Right cardiac atrium (tissue), 5 donors: ENCODE results near the gene POR. TPM values are rescaled to one million over a fixed set of nuclear protein-coding genes. Genes with fewer than 3 reads are reported as not detected.
A peak's percentile ranks its signal among the peaks of the same experiment; 100 is the strongest.
"Not testable (repeated sequence)": the region's sequence is repeated elsewhere in the genome, so short reads cannot be mapped to it uniquely, and the experiment has no call there.

Experiments used
- ATAC-seq, 2 donors: fragments of 200-7000 bp; cut with Tn5 transposase; one replicate each; pipeline versions ENCODE4 v1.8.0 to v1.9.1; 2020; ENCODE audit warnings: moderate library complexity in 2 of 2, mild to moderate bottlenecking in 1 of 2
- DNase-seq, 3 donors: peaks; one replicate each; pipeline ENCODE4 v3.0.0-alpha.2; 2020
- H3K27ac ChIP-seq: one replicate; pipeline ENCODE4 v1.5.1; 2013; ENCODE audit warnings: mild to moderate bottlenecking, low read length, control low read depth, moderate library complexity
- H3K27me3 ChIP-seq: one replicate; pipeline ENCODE4 v1.6.1; 2013; ENCODE audit not compliant: control insufficient read depth, insufficient read depth
- H3K4me1 ChIP-seq: one replicate; pipeline ENCODE4 v1.6.1; 2013; ENCODE audit warnings: low read length; ENCODE audit not compliant: control insufficient read depth, insufficient read depth
- H3K4me3 ChIP-seq: one replicate; pipeline ENCODE4 v1.5.1; 2013; ENCODE audit warnings: low read length, control low read depth
- H3K9me3 ChIP-seq: one replicate; pipeline ENCODE4 v1.6.1; 2013; ENCODE audit warnings: low read length; ENCODE audit not compliant: control insufficient read depth
- WGBS: extraction: QIAGEN DNeasy Blood & Tissue Kit; methylation state at CpG from one replicate; pipeline ENCODE4 v1.1.7; 2013; 5-methylcytosine and 5-hydroxymethylcytosine counted together
- intact Hi-C, 4 donors: fragments of 100-400 bp; cut with DNase I; formaldehyde crosslinking; loops; one replicate each; pipeline versions ENCODE4 v1.11.0 to v1.14.0; 2022 to 2023
- polyA plus RNA-seq: library from polyadenylated mRNA; stranded (reverse); fragments of 200-250 nt; gene quantifications from one replicate; pipeline ENCODE4 v1.2.3, GENCODE V29; 2013
- total RNA-seq, 4 donors: library from RNA; stranded (reverse); fragmentation: NEBNext Ultra II Directional; extraction: Animal tissue kit (Norgen Biotek cat#: 25700); gene quantifications; one replicate each; pipeline ENCODE4 v1.2.1, GENCODE V29; 2021
- donor health status: healthy with polysubstance abuse.
- donor health status: DM: no; HTN: yes; CAD: no.
- donor health status: DM: no; HTN: no; CAD: no.
- donor health status: DM: no; HTN: yes; CAD: no; lungs with severe emphysema.
- donor health status: DM: yes; HTN: yes; CAD: no.

Gene POR
- total and polyA plus RNA-seq, 5 donors: 47.4 to 122 (median 61.1) TPM

DNA sequence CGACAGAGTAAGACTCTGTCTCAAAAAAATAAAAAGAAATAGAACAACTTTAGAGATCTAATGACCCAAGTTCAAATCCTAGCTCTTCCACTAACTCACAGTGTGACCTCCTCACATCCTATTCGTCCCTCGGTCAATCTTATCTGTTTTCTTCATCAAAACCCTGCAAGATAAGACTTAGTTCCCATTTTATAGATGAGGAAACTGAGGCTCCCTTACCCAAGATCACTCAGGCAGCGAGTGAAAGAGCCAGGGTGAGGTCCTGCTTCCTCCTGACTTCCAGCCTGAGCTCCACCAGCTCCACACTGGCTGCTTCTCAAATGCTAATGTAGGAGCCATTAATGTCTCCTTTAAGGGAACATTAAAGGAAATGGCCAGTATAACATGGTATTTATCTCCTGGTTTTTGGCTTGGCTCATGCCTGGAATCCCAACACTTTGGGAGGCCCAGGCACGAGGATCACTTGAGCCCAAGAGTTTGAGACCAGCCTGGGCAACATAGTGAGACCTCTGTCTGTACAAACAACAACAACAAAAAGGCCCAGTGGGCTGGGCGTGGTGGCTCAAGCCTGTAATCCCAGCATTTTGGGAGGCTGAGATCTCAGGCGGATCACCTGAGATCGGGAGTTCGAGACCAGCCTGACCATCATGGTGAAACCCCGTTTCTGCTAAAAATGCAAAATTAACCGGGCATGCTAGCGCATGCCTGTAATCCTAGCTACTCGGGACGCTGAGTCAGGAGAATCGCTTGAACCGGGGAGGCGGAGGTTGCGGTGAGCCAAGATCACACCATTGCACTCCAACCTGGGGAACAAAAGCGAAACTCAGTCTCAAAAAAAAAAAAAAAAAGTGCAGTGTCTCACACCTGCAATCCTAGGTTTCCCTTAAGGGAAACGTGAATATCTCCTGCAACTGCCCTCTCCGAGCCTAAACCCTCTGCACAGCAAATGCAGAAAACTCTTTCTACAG is 39.6 kb upstream of the POR start:
- Histone ChIP-seq H3K4me3 (no peak overlapping the region), H3K4me1 (peaks cover 2% of the 10 kb centered on the region), H3K27ac (no peak overlapping the region), H3K27me3 (no peaks in the 10 kb centered on the region), H3K9me3 (no peaks in the 10 kb centered on the region)
- intact Hi-C loops: no loop called here
- ATAC-seq (no peak), DNase-seq (no peak)
- WGBS: 92% methylated on average over 21 of the region's 21 CpGs

GRCh38 chr7:75876126-75876881 is 38.7 kb upstream of the POR start:
- Histone ChIP-seq H3K4me3 (no peak overlapping the region), H3K27ac (no peak overlapping the region), H3K27me3 (no peaks in the 10 kb centered on the region), H3K9me3 (no peaks in the 10 kb centered on the region), H3K4me1 (peaks cover 2% of the 10 kb centered on the region)
- WGBS: 67% methylated on average over 11 of the region's 11 CpGs
- no peak for ATAC-seq
- peak in 1 of 3 donors; percentile 37 for DNase-seq
- intact Hi-C loops: no loop called here

GRCh38 chr7:75878312-75878768 is 36.6 kb upstream of the POR start:
- H3K9me3 ChIP-seq: no peaks in the 10 kb centered on the region
- H3K4me1 ChIP-seq: peaks cover 2% of the 10 kb centered on the region
- H3K27ac ChIP-seq: peak overlapping the region; percentile 85
- ATAC-seq (no peak), DNase-seq (no peak)
- peak overlapping the region; percentile 47 for H3K4me3 ChIP-seq
- WGBS: 8% methylated on average over 10 of the region's 10 CpGs
- H3K27me3 ChIP-seq: no peaks in the 10 kb centered on the region
- intact Hi-C loops: no loop called here

GRCh38 chr7:75878769-75879611 is 36.0 kb upstream of the POR start, which contains the start of gene RHBDD2:
RHBDD2 (plus strand) TSS chr7:75879034; CDS start chr7:75879083, 49 bp downstream.
- WGBS: 1% methylated on average over 65 of the region's 65 CpGs
- Histone ChIP-seq H3K27me3 (no peaks in the 10 kb centered on the region), H3K4me3 (peak within 1 kb of the TSS; percentile 73), H3K9me3 (no peaks in the 10 kb centered on the region), H3K4me1 (peaks cover 2% of the 10 kb centered on the region), H3K27ac (peak within 1 kb of the TSS; percentile 85)
- ATAC-seq (peak; percentile 98), DNase-seq (peak; percentile 97 to 99 (median 98))
- intact Hi-C loops: no loop called here

DNA sequence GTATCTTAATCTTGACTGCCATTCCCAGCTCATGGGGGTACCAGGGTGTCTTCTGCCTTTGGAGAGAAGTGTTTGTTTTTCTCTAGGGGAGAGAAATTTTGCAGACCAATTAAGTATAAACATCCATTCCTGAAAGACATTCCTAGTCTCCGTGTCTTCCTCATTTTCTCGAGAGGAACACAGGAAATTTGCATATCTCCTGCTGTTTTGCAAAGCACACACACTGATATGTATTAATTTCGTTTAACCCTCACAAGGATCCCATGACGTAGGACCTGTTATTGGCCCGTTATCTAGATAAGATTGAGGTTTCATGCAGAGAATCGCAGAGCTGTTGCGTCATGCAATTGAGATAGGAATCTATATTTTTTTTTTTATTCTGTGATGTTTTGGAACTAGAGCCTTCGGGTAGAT is 35.2 kb upstream of the POR start:
- Histone ChIP-seq H3K4me3 (peak overlapping the region; percentile 73), H3K4me1 (peaks cover 2% of the 10 kb centered on the region), H3K27me3 (no peaks in the 10 kb centered on the region), H3K9me3 (no peaks in the 10 kb centered on the region), H3K27ac (no peak overlapping the region)
- DNase-seq (peak in 1 of 3 donors; percentile 1), ATAC-seq (no peak)
- 10% methylated on average over 8 of the region's 8 CpGs for WGBS
- intact Hi-C loops: no loop called here

- intact Hi-C loops: no loop called here
- Histone ChIP-seq H3K4me3 (peak overlapping the region; percentile 73), H3K27ac (no peak overlapping the region), H3K27me3 (no peaks in the 10 kb centered on the region), H3K9me3 (no peaks in the 10 kb centered on the region), H3K4me1 (peaks cover 2% of the 10 kb centered on the region)
- DNase-seq (peak in 1 of 3 donors; percentile 17), ATAC-seq (no peak)
- 70% methylated on average over 4 of the region's 4 CpGs for WGBS
Measured at GRCh38 chr7:75880242-75880641, 34.7 kb upstream of the POR start.

DNA sequence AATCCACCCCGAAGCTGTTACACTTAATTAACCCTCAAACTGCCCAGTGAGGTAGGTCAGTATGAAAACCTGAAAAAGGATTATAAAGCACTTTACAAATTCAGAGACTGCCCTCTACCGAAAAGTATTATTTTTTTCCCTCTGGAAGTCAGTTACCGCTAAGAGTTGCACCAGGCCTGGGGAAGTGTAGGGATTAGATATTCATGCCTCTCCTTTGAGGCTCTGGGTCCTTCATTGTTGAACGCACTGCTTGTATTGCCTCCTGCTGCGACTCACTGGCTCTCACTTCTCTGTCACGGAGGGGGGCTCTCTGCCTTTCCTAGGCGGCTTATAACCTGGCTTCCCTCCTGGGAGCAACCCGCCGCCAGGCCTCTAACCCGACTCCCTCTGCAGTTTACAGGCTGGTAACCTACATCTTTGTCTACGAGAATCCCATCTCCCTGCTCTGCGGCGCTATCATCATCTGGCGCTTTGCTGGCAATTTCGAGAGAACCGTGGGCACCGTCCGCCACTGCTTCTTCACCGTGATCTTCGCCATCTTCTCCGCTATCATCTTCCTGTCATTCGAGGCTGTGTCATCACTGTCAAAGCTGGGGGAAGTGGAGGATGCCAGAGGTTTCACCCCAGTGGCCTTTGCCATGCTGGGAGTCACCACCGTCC is 33.4 kb upstream of the POR start:
- intact Hi-C loops: no loop called here
- no peak for ATAC-seq
- H3K27me3 ChIP-seq: no peaks in the 10 kb centered on the region
- DNase-seq: peak in 1 of 3 donors; percentile 14
- H3K4me3 ChIP-seq: no peak overlapping the region
- 80% methylated on average over 23 of the region's 23 CpGs for WGBS
- peaks cover 2% of the 10 kb centered on the region for H3K4me1 ChIP-seq
- H3K9me3 ChIP-seq: no peaks in the 10 kb centered on the region
- no peak overlapping the region for H3K27ac ChIP-seq

GRCh38 chr7:75883265-75883824 is 31.6 kb upstream of the POR start:
- H3K9me3 ChIP-seq, H3K4me3 ChIP-seq, ATAC-seq, H3K4me1 ChIP-seq, H3K27me3 ChIP-seq, intact Hi-C loops, H3K27ac ChIP-seq: not testable (repeated sequence)
- peak in 1 of 3 donors; percentile 18 for DNase-seq
- 95% methylated on average over 13 of the region's 13 CpGs for WGBS

GRCh38 chr7:75884476-75884875 is 30.5 kb upstream of the POR start:
- no peak overlapping the region for H3K4me3 ChIP-seq
- H3K9me3 ChIP-seq: no peaks in the 10 kb centered on the region
- H3K27ac ChIP-seq: no peak overlapping the region
- peaks cover 2% of the 10 kb centered on the region for H3K4me1 ChIP-seq
- intact Hi-C loops: no loop called here
- no peaks in the 10 kb centered on the region for H3K27me3 ChIP-seq
- ATAC-seq (no peak), DNase-seq (peak in 2 of 3 donors; percentile 7 to 18)
- WGBS: 92% methylated on average over 5 of the region's 5 CpGs

DNA sequence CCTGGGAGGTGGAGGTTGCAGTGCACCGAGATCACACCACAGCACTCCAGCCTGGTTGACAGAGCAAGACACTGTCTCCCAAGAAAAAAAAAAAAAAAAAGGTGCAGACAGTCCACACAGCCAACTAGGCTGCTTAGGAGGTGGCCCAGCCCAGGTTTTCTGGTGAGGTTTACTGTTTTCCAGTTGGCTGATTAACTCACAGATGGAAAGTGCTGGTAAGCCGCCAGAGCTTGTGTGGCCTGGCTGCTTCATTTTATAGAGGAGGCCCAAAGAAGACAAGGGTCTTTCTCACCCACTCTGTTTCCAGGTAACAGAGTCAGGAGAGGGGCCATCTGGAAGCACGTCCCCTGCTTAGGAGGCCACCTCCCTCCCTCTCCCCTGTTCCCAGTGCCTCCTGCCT is 29.9 kb upstream of the POR start:
- Histone ChIP-seq H3K9me3 (no peaks in the 10 kb centered on the region), H3K4me1 (peaks cover 2% of the 10 kb centered on the region), H3K27me3 (no peaks in the 10 kb centered on the region), H3K27ac (no peak overlapping the region), H3K4me3 (no peak overlapping the region)
- ATAC-seq (no peak), DNase-seq (peak in 2 of 3 donors; percentile 12 to 22)
- WGBS: 96% methylated on average over 3 of the region's 3 CpGs
- intact Hi-C loops: no loop called here
